PC-9 (cell line): ENCODE results near the gene STAC. TPM values are rescaled to one million over a fixed set of nuclear protein-coding genes. Genes with fewer than 3 reads are reported as not detected.

Source experiments
- BruUV-seq: library from RNA; stranded (reverse); fragments of 400-500 nt; replicated peaks from 2 replicates; lab custom pipeline; 2021; lab: Mats Ljungman, UMichigan
- CTCF ChIA-PET: fragments of 300-600 bp; sonication (Branson Sonifier 250); formaldehyde crosslinking; loops from one replicate; lab custom pipeline; 2022; ENCODE audit warnings: antibody characterized with exemption; lab: Charles Lee
- POLR2A ChIA-PET: fragments of 300-600 bp; sonication (Branson Sonifier 250); formaldehyde crosslinking; loops from one replicate; lab custom pipeline; 2022; ENCODE audit warnings: antibody characterized with exemption; ENCODE audit not compliant: unreplicated experiment; lab: Charles Lee
- DNase-seq, 2 experiments: peaks; one replicate each; pipeline versions ENCODE4 v3.0.0 to v3.0.0-alpha.2; 2015 to 2022; ENCODE audit warnings: mixed read lengths in 1 of 2
- H2AFZ ChIP-seq: fragments of 200-600 bp; sonication (generic); 2 replicates; pipeline ENCODE4 v1.8.1; 2017; ENCODE audit warnings: antibody characterized with exemption
- H3F3A ChIP-seq: fragments of 200-600 bp; sonication (generic); 2 replicates; pipeline ENCODE4 v1.8.1; 2017; ENCODE audit warnings: antibody characterized with exemption, mild to moderate bottlenecking, low read depth; ENCODE audit not compliant: insufficient read depth
- H3K27ac ChIP-seq: fragments of 200-600 bp; sonication (generic); 2 replicates; pipeline ENCODE4 v1.6.1; 2016; ENCODE audit warnings: mixed run types
- H3K27me3 ChIP-seq: fragments of 200-600 bp; sonication (generic); 2 replicates; pipeline ENCODE4 v1.6.1; 2016; ENCODE audit warnings: low read depth, mixed run types; ENCODE audit not compliant: insufficient read depth
- H3K36me3 ChIP-seq: fragments of 200-600 bp; sonication (generic); 2 replicates; pipeline ENCODE4 v1.6.1; 2016; ENCODE audit warnings: low read depth, mixed run types
- H3K4me1 ChIP-seq: fragments of 200-600 bp; sonication (generic); replicated peaks from 2 replicates; pipeline ENCODE4 v1.6.1; 2016; ENCODE audit warnings: mixed run types; ENCODE audit not compliant: insufficient read depth
- H3K4me2 ChIP-seq: fragments of 200-600 bp; sonication (generic); 2 replicates; pipeline ENCODE4 v1.6.1; 2017; ENCODE audit warnings: mixed run types
- H3K4me3 ChIP-seq: fragments of 200-600 bp; sonication (generic); 2 replicates; pipeline ENCODE4 v1.6.1; 2016; ENCODE audit warnings: mixed run types
- H3K79me2 ChIP-seq: fragments of 200-600 bp; sonication (generic); 2 replicates; pipeline ENCODE4 v1.6.1; 2017; ENCODE audit warnings: low read depth, mixed run types
- H3K9me2 ChIP-seq: fragments of 200-600 bp; sonication (generic); 2 replicates; pipeline ENCODE4 v1.8.1; 2017; ENCODE audit warnings: mild to moderate bottlenecking; ENCODE audit not compliant: insufficient read depth
- H3K9me3 ChIP-seq: fragments of 200-600 bp; sonication (generic); 2 replicates; pipeline ENCODE4 v1.8.1; 2016; ENCODE audit warnings: low read depth; ENCODE audit not compliant: insufficient read depth
- H4K20me1 ChIP-seq: fragments of 200-600 bp; sonication (generic); 2 replicates; pipeline ENCODE4 v1.8.1; 2017; ENCODE audit not compliant: insufficient read depth
- CTCF ChIP-seq: fragments of 200-600 bp; sonication (generic); conservative IDR thresholded peaks from 2 replicates; pipeline ENCODE4 v1.6.1; 2017; ENCODE audit warnings: mixed run types, antibody characterized with exemption, mild to moderate bottlenecking, moderate library complexity
- EZH2 ChIP-seq: fragments of 200-600 bp; sonication (generic); IDR thresholded peaks from 2 replicates; pipeline ENCODE4 v1.8.0; 2017; ENCODE audit warnings: antibody characterized with exemption, low read depth
- intact Hi-C: fragments of 100-400 bp; cut with micrococcal nuclease; formaldehyde crosslinking; loops from one replicate; pipeline ENCODE4 v1.10.0; 2022; ENCODE audit not compliant: unreplicated experiment
- total RNA-seq: library from RNA; stranded (reverse); gene quantifications from 2 replicates; pipeline ENCODE4 v1.2.3, GENCODE V29; 2021

The STAC gene
- total RNA-seq, 1 experiment from 2014 or later: 17.6 TPM

- no peaks in the 10 kb centered on the region for H4K20me1 ChIP-seq
- H3K4me1 ChIP-seq: peaks cover 33% of the 10 kb centered on the region
- no peak overlapping the region for H2AFZ ChIP-seq
- no peaks in the 10 kb centered on the region for H3K9me2 ChIP-seq
- H3F3A ChIP-seq: peaks cover 16% of the 10 kb centered on the region; the same call in 1 of the 2 replicates
- no TSS peak for BruUV-seq
- ChIA-PET CTCF (no interaction called here), POLR2A (no interaction called here)
- DNase-seq: no peak
- intact Hi-C loops: loop anchor here (10.0 kb wide), 2 partner anchors 158 to 222 kb away; no protein-coding TSS in a partner anchor
- TF ChIP-seq EZH2: no peak
- TF ChIP-seq CTCF: no peak
- no peak overlapping the region for H3K4me3 ChIP-seq
- H3K27me3 ChIP-seq: no peaks in the 10 kb centered on the region
- no peak overlapping the region for H3K27ac ChIP-seq
- no peaks in the 10 kb centered on the region for H3K36me3 ChIP-seq
- no peak overlapping the region for H3K4me2 ChIP-seq
- no peaks in the 10 kb centered on the region for H3K79me2 ChIP-seq
- no peaks in the 10 kb centered on the region for H3K9me3 ChIP-seq
These were observed 14.0 kb upstream of the STAC start for GRCh38 chr3:36366308-36366707.

- ChIA-PET POLR2A (no interaction called here), CTCF (no interaction called here)
- no TSS peak for BruUV-seq
- H3K4me3 ChIP-seq: no peak overlapping the region
- H4K20me1 ChIP-seq: no peaks in the 10 kb centered on the region
- TF ChIP-seq EZH2 (no peak), CTCF (no peak)
- H3K4me2 ChIP-seq: no peak overlapping the region
- intact Hi-C loops: loop anchor here (10.0 kb wide), 2 partner anchors 157 to 223 kb away; no protein-coding TSS in a partner anchor
- H3F3A ChIP-seq: peaks cover 19% of the 10 kb centered on the region
- no peaks in the 10 kb centered on the region for H3K27me3 ChIP-seq
- H2AFZ ChIP-seq: no peak overlapping the region
- no peaks in the 10 kb centered on the region for H3K36me3 ChIP-seq
- no peak overlapping the region for H3K27ac ChIP-seq
- no peaks in the 10 kb centered on the region for H3K79me2 ChIP-seq
- H3K9me3 ChIP-seq: no peaks in the 10 kb centered on the region
- DNase-seq: no peak
- peaks cover 31% of the 10 kb centered on the region for H3K4me1 ChIP-seq
- H3K9me2 ChIP-seq: no peaks in the 10 kb centered on the region
These were observed 12.3 kb upstream of the STAC start for GRCh38 chr3:36367912-36368573.

- no peaks in the 10 kb centered on the region for H3K36me3 ChIP-seq
- no peaks in the 10 kb centered on the region for H3K9me2 ChIP-seq
- ChIA-PET CTCF (no interaction called here), POLR2A (interaction anchor here (0.5 to 0.6 kb wide), 2 partner anchors 120 to 335 kb away, joined by 3 to 19 read pairs; no protein-coding TSS in a partner anchor)
- no peak overlapping the region for H2AFZ ChIP-seq
- intact Hi-C loops: loop anchor here (2.0 kb wide), 2 partner anchors 30 to 304 kb away; no protein-coding TSS in a partner anchor
- no peaks in the 10 kb centered on the region for H3K79me2 ChIP-seq
- H3K27me3 ChIP-seq: no peaks in the 10 kb centered on the region
- DNase-seq: peak in 1 of 2 experiments; percentile 92
- no peaks in the 10 kb centered on the region for H4K20me1 ChIP-seq
- H3K4me2 ChIP-seq: peak overlapping the region; percentile 35
- peak overlapping the region; percentile 78 for H3K27ac ChIP-seq
- peaks cover 31% of the 10 kb centered on the region for H3K4me1 ChIP-seq
- no TSS peak for BruUV-seq
- H3K4me3 ChIP-seq: no peak overlapping the region
- no peaks in the 10 kb centered on the region for H3K9me3 ChIP-seq
- TF ChIP-seq CTCF (no peak), EZH2 (no peak)
- H3F3A ChIP-seq: peaks cover 25% of the 10 kb centered on the region
These were observed 7.8 kb upstream of the STAC start for GRCh38 chr3:36372534-36372935.
